Measurements from ENCODE around the gene CPNE5.

The CPNE5 gene

DNA sequence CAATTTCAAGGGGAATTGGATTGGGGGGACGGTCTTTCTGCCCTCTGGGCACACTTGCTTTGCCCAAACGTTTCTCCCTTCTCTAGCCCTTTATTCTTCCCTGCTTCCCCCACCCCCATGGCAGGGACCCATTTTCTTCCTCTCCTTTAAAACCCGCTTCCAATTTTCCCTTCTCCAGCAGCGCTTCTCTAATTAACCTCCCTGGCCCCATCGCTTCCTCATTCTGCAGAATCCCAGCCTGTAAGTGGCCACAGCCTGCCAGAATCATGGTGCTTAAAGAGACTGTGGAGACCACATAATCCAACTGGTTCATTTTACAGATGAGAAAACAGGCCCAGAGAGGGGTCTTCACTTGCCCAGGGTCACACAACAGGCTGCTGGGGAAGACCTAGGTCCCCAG lies 61.4 kb downstream of the CPNE5 start:
- DNase-seq (ENCODE audit: low read depth) = no peak
- no peak overlapping the region for H3K4me3 ChIP-seq (ENCODE audit: low read depth, low read length)
- TF ChIP-seq, protein P1, sequence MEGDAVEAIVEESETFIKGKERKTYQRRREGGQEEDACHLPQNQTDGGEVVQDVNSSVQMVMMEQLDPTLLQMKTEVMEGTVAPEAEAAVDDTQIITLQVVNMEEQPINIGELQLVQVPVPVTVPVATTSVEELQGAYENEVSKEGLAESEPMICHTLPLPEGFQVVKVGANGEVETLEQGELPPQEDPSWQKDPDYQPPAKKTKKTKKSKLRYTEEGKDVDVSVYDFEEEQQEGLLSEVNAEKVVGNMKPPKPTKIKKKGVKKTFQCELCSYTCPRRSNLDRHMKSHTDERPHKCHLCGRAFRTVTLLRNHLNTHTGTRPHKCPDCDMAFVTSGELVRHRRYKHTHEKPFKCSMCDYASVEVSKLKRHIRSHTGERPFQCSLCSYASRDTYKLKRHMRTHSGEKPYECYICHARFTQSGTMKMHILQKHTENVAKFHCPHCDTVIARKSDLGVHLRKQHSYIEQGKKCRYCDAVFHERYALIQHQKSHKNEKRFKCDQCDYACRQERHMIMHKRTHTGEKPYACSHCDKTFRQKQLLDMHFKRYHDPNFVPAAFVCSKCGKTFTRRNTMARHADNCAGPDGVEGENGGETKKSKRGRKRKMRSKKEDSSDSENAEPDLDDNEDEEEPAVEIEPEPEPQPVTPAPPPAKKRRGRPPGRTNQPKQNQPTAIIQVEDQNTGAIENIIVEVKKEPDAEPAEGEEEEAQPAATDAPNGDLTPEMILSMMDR (IDR thresholded peaks at IDR 0.05; ENCODE audit: control insufficient read depth, extremely low read depth, insufficient read depth) = no peak

DNA sequence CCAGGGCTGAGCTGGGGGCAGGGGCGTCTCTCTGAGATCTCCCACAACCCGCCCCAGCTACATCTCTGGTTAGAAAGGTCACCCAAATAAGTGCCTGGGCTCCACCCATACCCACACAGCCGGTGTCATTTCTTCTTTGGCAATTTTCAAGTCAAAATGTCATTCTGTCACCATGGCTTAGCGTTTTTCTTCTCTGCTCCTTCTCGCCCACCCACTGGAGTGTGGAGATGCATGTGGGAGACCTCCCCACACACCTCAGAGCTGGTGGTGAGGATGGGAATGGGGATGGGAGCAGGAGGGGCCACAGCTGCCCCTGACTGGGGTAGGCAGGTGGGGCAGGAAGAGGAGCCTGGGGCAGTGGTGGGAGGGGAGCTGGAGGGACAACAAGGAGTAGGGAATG lies 63.1 kb downstream of the CPNE5 start:
- DNase-seq (ENCODE audit: low read depth) = no peak
- TF ChIP-seq, protein P1 (IDR thresholded peaks at IDR 0.05; ENCODE audit: control insufficient read depth, extremely low read depth, insufficient read depth) = no peak
- no peak overlapping the region for H3K4me3 ChIP-seq (ENCODE audit: low read depth, low read length)

DNA sequence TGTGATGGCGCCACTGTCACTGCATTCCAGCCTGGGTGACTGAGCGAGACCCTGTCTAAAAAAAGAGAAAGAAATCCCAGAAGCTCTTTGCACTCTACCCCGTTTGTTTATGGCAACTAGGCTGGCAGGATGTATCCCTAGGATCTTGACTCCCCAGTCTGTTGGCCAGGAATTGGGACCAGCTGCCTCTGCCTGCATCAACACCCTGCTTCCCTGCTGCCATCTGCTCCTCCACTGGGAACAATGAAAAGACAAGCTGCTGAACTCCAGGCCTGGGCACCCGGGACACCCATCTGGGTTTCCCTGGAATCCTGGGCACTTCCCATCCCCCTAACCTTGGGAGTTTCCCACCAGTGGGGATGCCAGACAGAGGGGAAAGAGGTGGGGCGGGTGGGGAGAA lies 64.9 kb downstream of the CPNE5 start:
- no peak for DNase-seq (ENCODE audit: low read depth)
- TF ChIP-seq, protein P1 (IDR thresholded peaks at IDR 0.05; ENCODE audit: control insufficient read depth, extremely low read depth, insufficient read depth) = no peak

DNA sequence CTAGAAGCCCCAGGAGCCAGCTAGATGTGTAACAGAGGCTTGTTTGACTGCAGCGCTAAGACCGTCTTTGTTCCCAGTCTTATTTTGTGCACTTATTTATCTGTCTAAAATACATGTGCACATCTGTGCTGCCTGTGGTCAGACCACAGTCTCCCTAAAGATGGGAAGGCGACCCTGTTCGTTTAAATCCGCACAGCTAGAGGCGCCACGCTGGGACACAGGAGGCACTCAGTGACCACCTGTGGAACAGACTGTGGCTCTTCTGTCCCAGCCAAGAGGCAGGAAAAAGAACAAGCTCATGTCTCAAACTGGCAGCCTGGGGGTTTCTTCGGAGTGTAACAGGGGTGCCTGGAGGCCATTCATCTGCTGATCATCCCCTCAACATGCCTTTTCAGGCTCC lies 66.8 kb downstream of the CPNE5 start:
- H3K4me3 ChIP-seq (ENCODE audit: low read depth, low read length) = no peak overlapping the region
- DNase-seq (ENCODE audit: low read depth) = no peak
- TF ChIP-seq, protein P1 (IDR thresholded peaks at IDR 0.05; ENCODE audit: control insufficient read depth, extremely low read depth, insufficient read depth) = no peak

More for the DNA sequence above, 64.9 kb downstream of the CPNE5 start:
- H3K4me3 ChIP-seq (ENCODE audit: low read depth, low read length) = no peak overlapping the region

DNA sequence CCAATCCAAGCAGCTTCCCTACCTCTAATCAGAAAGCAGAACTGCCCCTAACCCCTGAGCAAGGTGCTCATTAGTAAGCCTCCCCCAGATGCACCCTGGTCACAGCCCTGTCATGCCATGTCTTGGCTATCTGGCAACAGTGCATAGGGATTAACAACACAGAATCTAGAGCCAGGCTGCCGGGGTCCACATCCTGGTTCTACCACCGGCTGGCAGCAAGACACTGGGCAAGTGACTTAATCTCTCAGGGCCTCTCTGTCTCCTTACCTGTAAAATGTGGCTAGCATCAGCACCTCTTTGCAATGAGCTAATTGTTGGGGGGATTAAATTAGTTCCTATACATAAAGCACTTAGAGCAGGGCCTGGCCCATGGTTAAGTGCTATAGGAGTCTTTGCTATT lies 68.1 kb downstream of the CPNE5 start:
- TF ChIP-seq, protein P1 (IDR thresholded peaks at IDR 0.05; ENCODE audit: control insufficient read depth, extremely low read depth, insufficient read depth) = no peak
- no peak overlapping the region for H3K4me3 ChIP-seq (ENCODE audit: low read depth, low read length)
- DNase-seq (ENCODE audit: low read depth) = no peak

DNA sequence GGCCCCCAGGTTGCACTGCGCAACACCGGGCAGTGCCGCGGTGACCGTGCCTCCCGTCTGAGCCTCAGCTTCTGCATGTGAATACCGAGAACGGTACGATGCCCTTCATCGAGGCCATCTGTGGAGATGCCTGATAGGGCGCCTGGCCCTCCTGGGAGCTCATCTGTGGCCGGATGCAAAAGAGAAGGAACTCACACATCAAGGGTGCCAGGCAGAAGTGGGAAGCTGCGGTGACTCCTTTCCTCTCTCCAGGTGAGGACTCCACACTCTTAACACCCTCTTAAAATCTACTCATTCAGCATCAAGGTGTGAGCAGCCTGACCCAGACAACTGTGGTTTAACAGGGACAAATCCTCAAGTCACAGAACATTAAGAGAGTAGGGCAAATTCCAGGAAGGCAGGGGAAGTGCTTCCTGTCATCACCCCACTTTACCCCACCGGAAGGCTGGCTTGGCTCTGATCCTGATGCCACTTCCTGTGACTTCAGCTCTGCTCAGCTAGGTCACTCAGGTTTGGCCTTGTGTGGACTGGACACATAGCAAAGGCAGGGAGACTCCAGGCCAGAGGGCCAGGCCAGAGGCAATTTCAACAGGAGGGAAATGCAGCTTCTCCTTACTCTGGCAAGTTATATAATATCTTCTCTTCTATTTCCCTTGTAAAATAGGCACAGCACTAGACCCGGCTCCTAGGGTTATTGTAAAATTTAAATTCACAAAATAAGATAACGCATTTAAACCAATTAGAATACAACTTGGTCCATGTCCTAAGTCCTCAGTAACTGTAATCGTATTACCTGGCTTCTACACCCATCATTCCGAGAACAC lies 69.4 kb downstream of the CPNE5 start:
- TF ChIP-seq, protein P1 (IDR thresholded peaks at IDR 0.05; ENCODE audit: control insufficient read depth, extremely low read depth, insufficient read depth) = no peak
- H3K4me3 ChIP-seq (ENCODE audit: low read depth, low read length) = no peak overlapping the region
- no peak for DNase-seq (ENCODE audit: low read depth)

Measured in LNCaP clone FGC (cell line).